Endothelial cell (in vitro differentiated cells): ENCODE measurements around the gene NLK. TPM values are rescaled to one million over a fixed set of nuclear protein-coding genes. Genes with fewer than 3 reads are reported as not detected.
"Not testable (repeated sequence)": the region's sequence is repeated elsewhere in the genome, so short reads cannot be mapped to it uniquely, and the experiment has no call there.

Experiments used
- DNase-seq: peaks from one replicate; pipeline ENCODE4 v3.0.0; 2021; ENCODE audit warnings: low spot score
- H3K27ac Mint-ChIP-seq: one replicate; pipeline ENCODE4 v1.8.0; 2021; ENCODE audit warnings: mixed read lengths, inconsistent platforms; ENCODE audit not compliant: unreplicated experiment
- H3K27me3 Mint-ChIP-seq: one replicate; pipeline ENCODE4 v1.8.0; 2021; ENCODE audit warnings: mild to moderate bottlenecking, moderate library complexity, mixed read lengths, inconsistent platforms; ENCODE audit not compliant: unreplicated experiment
- H3K36me3 Mint-ChIP-seq: one replicate; pipeline ENCODE4 v1.8.0; 2021; ENCODE audit warnings: mild to moderate bottlenecking, low read depth, mixed read lengths, inconsistent platforms; ENCODE audit not compliant: unreplicated experiment
- H3K4me1 Mint-ChIP-seq: one replicate; pipeline ENCODE4 v1.8.0; 2021; ENCODE audit warnings: mild to moderate bottlenecking, mixed read lengths, inconsistent platforms; ENCODE audit not compliant: unreplicated experiment
- H3K4me3 Mint-ChIP-seq: one replicate; pipeline ENCODE4 v1.8.0; 2021; ENCODE audit warnings: mild to moderate bottlenecking, mixed read lengths, inconsistent platforms; ENCODE audit not compliant: unreplicated experiment
- H3K9me3 Mint-ChIP-seq: one replicate; pipeline ENCODE4 v1.8.0; 2021; ENCODE audit warnings: mixed read lengths, inconsistent platforms; ENCODE audit not compliant: unreplicated experiment
- CTCF ChIP-seq: fragments of 200-600 bp; sonication (generic); IDR thresholded peaks from one replicate; pipeline ENCODE4 v1.5.0; 2021; ENCODE audit warnings: antibody characterized with exemption; ENCODE audit not compliant: unreplicated experiment
- total RNA-seq: library from RNA; stranded (reverse); fragmentation: NEBNext Ultra II Directional; extraction: Animal tissue kit (Norgen Biotek cat#: 25700); gene quantifications from one replicate; pipeline ENCODE4 v1.2.1, GENCODE V29; 2021; ENCODE audit not compliant: unreplicated experiment

NLK gene
- total RNA-seq, 1 donor from 2014 or later, result 53.7 TPM

GRCh38 chr17:28211811-28212210 lies 169.3 kb downstream of the NLK start:
- no peak for TF ChIP-seq CTCF
- no peaks in the 10 kb centered on the region for H3K9me3 Mint-ChIP-seq
- peaks cover 3% of the 10 kb centered on the region for H3K4me1 Mint-ChIP-seq
- H3K27ac Mint-ChIP-seq, result no peak overlapping the region
- no peak for DNase-seq
- no peaks in the 10 kb centered on the region for H3K27me3 Mint-ChIP-seq
- no peak overlapping the region for H3K4me3 Mint-ChIP-seq
- peaks cover 19% of the 10 kb centered on the region for H3K36me3 Mint-ChIP-seq

GRCh38 chr17:28213578-28213977 lies 171.1 kb downstream of the NLK start:
- not testable (repeated sequence) for H3K4me3 Mint-ChIP-seq, H3K27ac Mint-ChIP-seq, H3K4me1 Mint-ChIP-seq, DNase-seq, H3K27me3 Mint-ChIP-seq, H3K9me3 Mint-ChIP-seq
- H3K36me3 Mint-ChIP-seq, result peaks cover 19% of the 10 kb centered on the region

- Mint-ChIP-seq H3K27ac (no peak overlapping the region), H3K4me1 (peaks cover 3% of the 10 kb centered on the region), H3K9me3 (no peaks in the 10 kb centered on the region), H3K4me3 (no peak overlapping the region), H3K36me3 (peaks cover 10% of the 10 kb centered on the region), H3K27me3 (no peaks in the 10 kb centered on the region)
- no peak for DNase-seq
- TF ChIP-seq CTCF, result no peak
Measured at GRCh38 chr17:28216052-28216451, 173.6 kb downstream of the NLK start.

- TF ChIP-seq CTCF, result no peak
- Mint-ChIP-seq H3K4me3 (no peak overlapping the region), H3K36me3 (peaks cover 10% of the 10 kb centered on the region), H3K27me3 (no peaks in the 10 kb centered on the region), H3K9me3 (no peaks in the 10 kb centered on the region), H3K4me1 (peaks cover 3% of the 10 kb centered on the region), H3K27ac (no peak overlapping the region)
- DNase-seq, result no peak
Measured at GRCh38 chr17:28216528-28216927, 174.1 kb downstream of the NLK start.

GRCh38 chr17:28219771-28220170 lies 177.3 kb downstream of the NLK start:
- H3K36me3 Mint-ChIP-seq, result peaks cover 12% of the 10 kb centered on the region
- H3K4me1 Mint-ChIP-seq, result peaks cover 5% of the 10 kb centered on the region
- H3K27me3 Mint-ChIP-seq, result peaks cover 4% of the 10 kb centered on the region
- no peak for TF ChIP-seq CTCF
- DNase-seq, result no peak
- no peak overlapping the region for H3K27ac Mint-ChIP-seq
- H3K4me3 Mint-ChIP-seq, result no peak overlapping the region
- no peaks in the 10 kb centered on the region for H3K9me3 Mint-ChIP-seq
